Putamen (tissue), 1 donor: ENCODE measurements around the gene KRTAP4-5.
"Not testable (repeated sequence)": the region's sequence is repeated elsewhere in the genome, so short reads cannot be mapped to it uniquely, and the experiment has no call there.

Experiments used
- DNase-seq: peaks from one replicate; pipeline ENCODE4 v3.0.0-alpha.2; 2016; ENCODE audit warnings: low spot score

The KRTAP4-5 gene

GRCh38 chr17:41147531-41148204 is 2.0 kb downstream of the KRTAP4-5 start:
- DNase-seq: no peak

- DNase-seq: no peak
These were observed 4.4 kb downstream of the KRTAP4-5 start for GRCh38 chr17:41145261-41145660.

- no peak for DNase-seq
These were observed 4.8 kb downstream of the KRTAP4-5 start for GRCh38 chr17:41144846-41145245.

DNA sequence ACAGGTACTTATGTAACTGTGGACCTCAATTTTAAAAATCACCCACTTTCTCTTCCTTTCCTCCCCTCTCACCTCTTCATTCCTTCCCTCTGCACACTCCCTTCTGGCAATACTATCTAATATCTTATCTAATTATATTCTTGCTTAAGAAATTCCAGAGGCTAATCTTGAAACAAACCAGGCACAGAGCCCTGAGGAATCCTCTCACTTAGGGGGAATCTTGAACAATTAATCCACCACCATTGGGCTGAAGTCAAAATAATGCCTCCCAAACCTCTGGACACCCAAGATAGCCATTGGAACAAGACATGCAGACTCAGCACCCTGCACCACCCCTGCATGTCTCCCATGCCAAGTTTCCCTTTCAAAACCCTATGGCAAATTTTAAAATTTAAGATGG is 8.3 kb downstream of the KRTAP4-5 start:
- DNase-seq: no peak

- no peak for DNase-seq
These were observed 9.1 kb downstream of the KRTAP4-5 start, which contains the start of gene KRTAP4-6 for GRCh38 chr17:41140360-41141131. TSS of gene KRTAP4-6 (minus strand) at chr17:41140544. CDS start at chr17:41140487, 57 bp downstream.

DNA sequence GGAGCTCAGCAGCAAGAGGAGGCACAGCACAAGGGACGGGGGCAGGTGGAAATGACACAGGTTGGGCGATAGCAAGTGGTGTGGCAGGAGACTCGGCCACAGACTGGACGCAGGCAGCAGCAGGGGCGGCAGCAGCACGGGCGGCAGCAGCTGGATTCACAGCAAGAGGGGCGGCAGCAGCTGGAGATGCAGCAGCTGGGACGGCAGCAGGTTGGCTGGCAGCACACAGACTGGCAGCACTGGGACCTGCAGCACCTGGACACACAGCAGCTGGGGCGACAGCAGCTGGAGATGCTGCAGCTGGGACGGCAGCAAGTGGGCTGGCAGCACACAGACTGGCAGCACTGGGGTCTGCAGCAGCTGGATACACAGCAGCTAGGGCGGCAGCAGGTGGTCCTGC is 9.8 kb downstream of the KRTAP4-5 start:
- DNase-seq: not testable (repeated sequence)

DNA sequence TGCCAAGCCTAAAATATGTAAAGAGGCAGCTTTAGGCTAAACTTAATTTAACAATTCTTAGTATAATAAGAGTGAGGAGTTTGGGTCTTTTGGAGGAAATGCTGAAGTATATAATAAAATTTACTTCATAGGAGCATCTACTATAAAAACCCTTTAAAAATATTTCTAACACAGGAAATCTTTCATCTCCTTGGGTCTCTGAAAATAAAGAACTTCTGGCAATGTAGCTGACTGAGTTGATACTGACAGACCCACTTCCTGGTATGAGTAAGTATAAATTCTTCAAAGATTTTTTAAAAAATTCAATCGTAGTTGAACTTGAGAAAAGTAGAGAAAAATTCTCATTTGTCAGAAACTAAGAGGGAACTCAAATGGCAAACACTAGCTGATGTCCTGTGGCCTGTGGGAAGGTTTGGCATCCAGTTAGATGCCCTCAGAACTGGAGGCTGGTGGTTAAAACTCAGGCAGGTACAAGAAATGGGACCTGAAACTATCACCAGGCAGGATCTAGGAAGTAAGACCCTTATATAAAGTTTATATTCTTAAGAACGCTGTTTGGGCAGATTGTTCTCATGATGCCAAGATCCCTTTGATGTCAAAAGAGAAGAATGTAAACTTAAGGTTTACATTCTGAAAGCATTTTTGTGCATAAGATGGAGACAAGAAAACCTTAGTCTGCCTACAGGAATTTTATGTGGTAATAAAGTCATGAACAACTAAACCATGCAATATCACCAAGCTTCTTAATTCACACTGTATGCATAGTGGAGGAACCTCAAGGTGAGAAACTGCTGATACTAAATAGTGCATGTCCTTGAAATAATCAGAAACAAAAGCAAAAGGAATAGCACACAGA is 15.5 kb downstream of the KRTAP4-5 start:
- DNase-seq: no peak

GRCh38 chr17:41131979-41132378 is 17.6 kb downstream of the KRTAP4-5 start:
- no peak for DNase-seq

DNA sequence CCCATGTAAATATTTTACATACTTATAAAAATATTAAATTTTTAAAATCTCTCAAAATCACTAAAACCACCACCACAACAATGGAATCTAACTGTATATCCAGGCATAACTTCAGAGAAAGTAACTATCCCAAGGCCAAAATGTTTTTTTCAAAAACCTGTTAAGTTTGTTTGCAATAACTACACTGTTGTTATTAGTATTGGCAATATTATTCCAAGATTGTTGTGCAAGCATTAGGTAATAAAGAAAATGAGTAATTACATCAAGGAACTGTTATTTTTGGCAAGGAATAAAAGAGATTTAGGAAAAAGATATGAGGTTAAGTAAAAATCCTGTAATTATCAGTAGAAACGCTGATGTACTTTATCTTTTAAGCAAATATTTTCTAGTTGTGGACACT is 22.3 kb downstream of the KRTAP4-5 start:
- no peak for DNase-seq

- DNase-seq: no peak
These were observed 23.2 kb downstream of the KRTAP4-5 start for GRCh38 chr17:41126412-41126811.

DNA sequence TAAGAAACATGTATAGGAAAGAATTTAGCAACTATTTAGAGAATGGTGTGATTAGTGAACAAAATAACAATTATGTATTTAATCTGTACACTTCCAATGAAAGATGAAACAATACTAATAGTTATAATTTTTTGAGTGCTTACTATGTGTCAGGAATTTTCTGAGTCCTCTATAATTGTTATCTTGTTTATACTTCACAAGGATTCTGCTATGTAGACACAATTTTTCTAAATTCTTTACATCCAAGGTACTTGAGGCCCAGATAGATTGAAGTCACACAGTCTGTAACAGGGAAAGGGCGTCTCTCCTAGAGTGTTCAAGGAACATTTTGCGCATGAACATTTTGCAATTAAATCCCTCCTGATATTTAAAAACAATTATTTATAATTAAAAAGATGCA is 24.6 kb downstream of the KRTAP4-5 start:
- DNase-seq: no peak

DNA sequence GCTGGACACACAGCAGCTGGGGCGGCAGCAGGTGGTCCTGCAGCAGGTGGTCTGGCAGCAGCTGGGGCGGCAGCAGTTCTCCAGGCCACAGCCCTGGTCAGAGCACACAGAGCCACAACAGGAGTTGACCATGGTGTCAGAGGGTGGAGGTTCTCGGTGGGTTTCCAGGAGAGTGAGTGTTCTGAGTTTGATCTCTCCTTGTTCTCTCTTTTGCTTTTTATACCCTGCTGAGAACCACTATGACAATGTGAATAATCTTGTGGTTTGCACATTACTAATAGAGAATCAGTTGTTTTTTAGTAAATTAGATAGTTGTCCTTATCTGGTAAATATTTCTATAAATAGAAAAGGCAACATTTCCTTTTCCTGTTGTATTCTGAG is 25.6 kb downstream of the KRTAP4-5 start, which contains the start of gene KRTAP4-12:
KRTAP4-12 (minus strand) TSS at position 192 of the 381 bp plus-strand sequence; CDS start at position 132, 60 bp downstream.
- DNase-seq: not testable (repeated sequence)

DNA sequence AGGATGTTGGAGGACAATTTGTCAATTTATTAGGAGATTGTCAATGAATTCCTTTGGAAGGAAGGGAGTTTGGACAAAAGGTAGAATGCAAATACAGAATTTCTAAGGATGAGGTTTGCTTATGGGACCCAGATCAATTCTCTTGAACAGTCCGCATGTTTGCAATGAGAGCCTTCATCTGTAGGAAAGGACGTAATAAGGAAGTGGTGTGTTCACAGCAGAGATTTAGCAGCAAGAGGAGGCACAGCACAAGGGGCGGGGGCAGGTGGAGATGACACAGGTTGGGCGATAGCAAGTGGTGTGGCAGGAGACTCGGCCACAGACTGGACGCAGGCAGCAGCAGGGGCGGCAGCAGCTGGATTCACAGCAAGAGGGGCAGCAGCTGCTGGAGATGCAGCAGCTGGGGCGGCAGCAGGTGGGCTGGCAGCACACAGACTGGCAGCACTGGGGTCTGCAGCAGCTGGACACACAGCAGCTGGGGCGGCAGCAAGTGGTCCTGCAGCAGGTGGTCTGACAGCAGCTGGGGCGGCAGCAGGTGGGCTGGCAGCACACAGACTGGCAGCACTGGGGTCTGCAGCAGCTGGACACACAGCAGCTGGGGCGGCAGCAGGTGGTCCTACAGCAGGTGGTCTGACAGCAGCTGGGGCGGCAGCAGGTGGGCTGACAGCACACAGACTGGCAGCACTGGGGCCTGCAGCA is 26.2 kb downstream of the KRTAP4-5 start:
- not testable (repeated sequence) for DNase-seq

GRCh38 chr17:41121742-41122141 is 27.9 kb downstream of the KRTAP4-5 start:
- no peak for DNase-seq

- not testable (repeated sequence) for DNase-seq
These were observed 29.6 kb downstream of the KRTAP4-5 start for GRCh38 chr17:41119696-41120690.

DNA sequence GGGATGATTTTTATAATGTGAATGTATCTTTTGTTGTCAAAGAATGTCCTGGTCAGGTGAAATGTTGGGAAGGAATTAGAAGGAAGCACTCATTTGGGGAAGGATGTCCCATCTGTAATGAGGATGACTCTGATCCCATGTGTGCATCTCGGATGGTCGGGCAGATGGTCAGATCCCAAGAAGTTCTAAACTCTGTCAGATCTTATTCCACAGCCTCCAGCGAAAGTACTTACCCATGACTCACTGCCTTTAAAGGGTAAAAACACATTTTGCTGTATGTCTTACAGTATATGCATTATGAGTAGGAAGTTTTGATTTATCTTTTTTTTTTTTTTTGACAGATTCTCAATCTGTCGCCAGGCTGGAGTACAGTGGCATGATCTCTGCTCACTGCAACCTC is 30.9 kb downstream of the KRTAP4-5 start:
- no peak for DNase-seq

DNA sequence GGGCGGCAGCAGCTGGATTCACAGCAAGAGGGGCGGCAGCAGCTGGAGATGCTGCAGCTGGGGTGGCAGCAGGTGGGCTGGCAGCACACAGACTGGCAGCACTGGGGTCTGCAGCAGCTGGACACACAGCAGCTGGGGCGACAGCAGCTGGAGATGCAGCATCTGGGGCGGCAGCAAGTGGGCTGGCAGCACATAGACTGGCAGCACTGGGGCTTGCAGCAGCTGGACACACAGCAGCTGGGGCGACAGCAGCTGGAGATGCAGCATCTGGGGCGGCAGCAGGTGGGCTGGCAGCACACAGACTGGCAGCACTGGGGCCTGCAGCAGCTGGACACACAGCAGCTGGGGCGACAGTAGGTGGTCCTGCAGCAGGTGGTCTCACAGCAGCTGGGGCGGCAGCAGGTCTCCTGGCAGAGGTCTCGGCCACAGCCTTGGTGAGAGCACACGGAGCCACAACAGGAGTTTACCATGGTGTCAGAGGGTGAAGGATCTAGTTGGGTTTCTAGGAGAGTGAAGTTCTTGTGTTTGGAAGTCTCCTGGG is 31.7 kb downstream of the KRTAP4-5 start, which contains the start of gene KRTAP4-11:
KRTAP4-11 (minus strand) TSS at position 528 of the 541 bp plus-strand sequence; CDS start at position 470, 58 bp downstream.
- DNase-seq: not testable (repeated sequence)

DNA sequence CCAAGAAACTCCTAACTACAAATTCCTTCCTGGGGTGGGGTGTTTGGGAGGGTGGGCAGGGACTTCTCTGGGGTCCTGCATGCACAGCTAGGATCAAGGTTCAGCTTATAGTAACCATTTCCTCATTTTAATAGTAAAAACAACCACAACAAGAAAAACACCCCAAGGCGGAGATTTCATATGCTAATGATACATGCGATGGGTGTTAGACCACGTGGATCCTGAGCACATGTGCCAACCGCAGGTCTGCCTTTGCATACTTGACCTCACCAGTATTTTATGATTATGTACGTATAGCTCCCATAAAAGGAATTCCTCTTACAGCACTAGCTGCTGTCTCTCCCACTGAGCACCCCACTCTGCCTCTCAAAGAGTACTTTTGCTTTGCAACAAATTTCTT is 33.3 kb downstream of the KRTAP4-5 start:
- no peak for DNase-seq

- no peak for DNase-seq
These were observed 38.3 kb downstream of the KRTAP4-5 start for GRCh38 chr17:41111151-41111885.
